Neural progenitor cell (in vitro differentiated cells): ENCODE results near the gene SLCO3A1.

Experiments
- CTCF ChIP-seq: fragments of 200-600 bp; sonication (generic); IDR thresholded peaks from 2 replicates; pipeline ENCODE4 v1.5.1; 2017; ENCODE audit warnings: antibody characterized with exemption, mild to moderate bottlenecking
- EZH2 ChIP-seq: fragments of 200-600 bp; sonication (generic); IDR thresholded peaks from 2 replicates; pipeline ENCODE4 v1.6.1; 2017; ENCODE audit warnings: antibody characterized with exemption, mild to moderate bottlenecking, moderate library complexity
- EZH2phosphoT487 ChIP-seq: fragments of 200-600 bp; sonication (generic); IDR thresholded peaks from 2 replicates; pipeline ENCODE4 v1.6.1; 2017; ENCODE audit warnings: antibody characterized with exemption

- TF ChIP-seq CTCF = no peak
- TF ChIP-seq EZH2phosphoT487 = no peak
- TF ChIP-seq EZH2 = no peak
Observed at GRCh38 chr15:91871837-91872236, 18.3 kb downstream of the SLCO3A1 start.
